DND-41 (cell line): ENCODE results near the gene KLHL10.

ENCODE experiments used
- EZH2 ChIP-seq: IDR thresholded peaks from 3 replicates; pipeline ENCODE4 v1.6.1; 2012; ENCODE audit warnings: borderline replicate concordance, low read depth, mild to moderate bottlenecking, moderate library complexity, low read length, inconsistent platforms; ENCODE audit not compliant: severe bottlenecking
- TF ChIP-seq, protein P1 (sequence below): IDR thresholded peaks from 2 replicates; pipeline ENCODE4 v1.5.1; 2012; ENCODE audit warnings: borderline replicate concordance, low read length, moderate library complexity, mild to moderate bottlenecking; ENCODE audit not compliant: poor library complexity, severe bottlenecking; ENCODE audit errors: extremely low read depth

- TF ChIP-seq, protein P1, sequence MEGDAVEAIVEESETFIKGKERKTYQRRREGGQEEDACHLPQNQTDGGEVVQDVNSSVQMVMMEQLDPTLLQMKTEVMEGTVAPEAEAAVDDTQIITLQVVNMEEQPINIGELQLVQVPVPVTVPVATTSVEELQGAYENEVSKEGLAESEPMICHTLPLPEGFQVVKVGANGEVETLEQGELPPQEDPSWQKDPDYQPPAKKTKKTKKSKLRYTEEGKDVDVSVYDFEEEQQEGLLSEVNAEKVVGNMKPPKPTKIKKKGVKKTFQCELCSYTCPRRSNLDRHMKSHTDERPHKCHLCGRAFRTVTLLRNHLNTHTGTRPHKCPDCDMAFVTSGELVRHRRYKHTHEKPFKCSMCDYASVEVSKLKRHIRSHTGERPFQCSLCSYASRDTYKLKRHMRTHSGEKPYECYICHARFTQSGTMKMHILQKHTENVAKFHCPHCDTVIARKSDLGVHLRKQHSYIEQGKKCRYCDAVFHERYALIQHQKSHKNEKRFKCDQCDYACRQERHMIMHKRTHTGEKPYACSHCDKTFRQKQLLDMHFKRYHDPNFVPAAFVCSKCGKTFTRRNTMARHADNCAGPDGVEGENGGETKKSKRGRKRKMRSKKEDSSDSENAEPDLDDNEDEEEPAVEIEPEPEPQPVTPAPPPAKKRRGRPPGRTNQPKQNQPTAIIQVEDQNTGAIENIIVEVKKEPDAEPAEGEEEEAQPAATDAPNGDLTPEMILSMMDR = no peak
- no peak for TF ChIP-seq EZH2
Measured at GRCh38 chr17:41849251-41849990, 11.8 kb downstream of the KLHL10 start.
